Left kidney (tissue), 2 donors: ENCODE data around the gene GRAMD2A. TPM values are rescaled to one million over a fixed set of nuclear protein-coding genes. Genes with fewer than 3 reads are reported as not detected.
A peak's percentile ranks its signal among the peaks of the same experiment; 100 is the strongest.

Experiments
- DNase-seq: peaks from one replicate; pipeline ENCODE4 v3.0.0-alpha.2; 2013
- polyA plus RNA-seq: library from polyadenylated mRNA; unstranded; fragments of 120-200 nt; gene quantifications from one replicate; pipeline ENCODE4 v1.2.1, GENCODE V29; 2013; ENCODE audit not compliant: insufficient read length

Gene GRAMD2A
- polyA plus RNA-seq, 1 donor, result 10.6 TPM

GRCh38 chr15:72167445-72167844 is 30.1 kb downstream of the GRAMD2A start:
- no peak for DNase-seq

- no peak for DNase-seq
Measured at GRCh38 chr15:72166716-72167417, 30.7 kb downstream of the GRAMD2A start.

GRCh38 chr15:72163719-72164118 is 33.9 kb downstream of the GRAMD2A start:
- DNase-seq, result no peak

GRCh38 chr15:72162569-72162968 is 35.0 kb downstream of the GRAMD2A start:
- no peak for DNase-seq

- DNase-seq, result no peak
Measured at GRCh38 chr15:72161361-72162132, 36.0 kb downstream of the GRAMD2A start.

- no peak for DNase-seq
Measured at GRCh38 chr15:72160696-72161245, 36.8 kb downstream of the GRAMD2A start.

- DNase-seq, result no peak
Measured at GRCh38 chr15:72156928-72157327, 40.7 kb downstream of the GRAMD2A start.

GRCh38 chr15:72155635-72156616 is 41.7 kb downstream of the GRAMD2A start:
- peak; percentile 93 for DNase-seq

- peak; percentile 82 for DNase-seq
Measured at GRCh38 chr15:72155003-72155621, 42.5 kb downstream of the GRAMD2A start.

GRCh38 chr15:72154316-72154715 is 43.3 kb downstream of the GRAMD2A start:
- no peak for DNase-seq

GRCh38 chr15:72153269-72154000 is 44.2 kb downstream of the GRAMD2A start:
- no peak for DNase-seq

- no peak for DNase-seq
Measured at GRCh38 chr15:72147418-72147817, 50.2 kb downstream of the GRAMD2A start.

- no peak for DNase-seq
Measured at GRCh38 chr15:72146934-72147333, 50.7 kb downstream of the GRAMD2A start.

GRCh38 chr15:72146221-72146620 is 51.4 kb downstream of the GRAMD2A start:
- no peak for DNase-seq

- no peak for DNase-seq
Measured at GRCh38 chr15:72141171-72142084, 56.2 kb downstream of the GRAMD2A start.

GRCh38 chr15:72140088-72140487 is 57.5 kb downstream of the GRAMD2A start:
- DNase-seq, result no peak

GRCh38 chr15:72139667-72140066 is 57.9 kb downstream of the GRAMD2A start:
- no peak for DNase-seq

GRCh38 chr15:72136170-72137051 is 61.2 kb downstream of the GRAMD2A start:
- DNase-seq, result peak; percentile 47

GRCh38 chr15:72135719-72136118 is 61.9 kb downstream of the GRAMD2A start:
- no peak for DNase-seq
